HG03442 (cell line): ENCODE data around the gene ZNF629.

Source experiments
- ATAC-seq: cut with Tn5 transposase; IDR thresholded peaks from one replicate; pipeline ENCODE4 v1.9.1; 2021; ENCODE audit warnings: mild to moderate bottlenecking, moderate library complexity; ENCODE audit not compliant: unreplicated experiment

Gene ZNF629

DNA sequence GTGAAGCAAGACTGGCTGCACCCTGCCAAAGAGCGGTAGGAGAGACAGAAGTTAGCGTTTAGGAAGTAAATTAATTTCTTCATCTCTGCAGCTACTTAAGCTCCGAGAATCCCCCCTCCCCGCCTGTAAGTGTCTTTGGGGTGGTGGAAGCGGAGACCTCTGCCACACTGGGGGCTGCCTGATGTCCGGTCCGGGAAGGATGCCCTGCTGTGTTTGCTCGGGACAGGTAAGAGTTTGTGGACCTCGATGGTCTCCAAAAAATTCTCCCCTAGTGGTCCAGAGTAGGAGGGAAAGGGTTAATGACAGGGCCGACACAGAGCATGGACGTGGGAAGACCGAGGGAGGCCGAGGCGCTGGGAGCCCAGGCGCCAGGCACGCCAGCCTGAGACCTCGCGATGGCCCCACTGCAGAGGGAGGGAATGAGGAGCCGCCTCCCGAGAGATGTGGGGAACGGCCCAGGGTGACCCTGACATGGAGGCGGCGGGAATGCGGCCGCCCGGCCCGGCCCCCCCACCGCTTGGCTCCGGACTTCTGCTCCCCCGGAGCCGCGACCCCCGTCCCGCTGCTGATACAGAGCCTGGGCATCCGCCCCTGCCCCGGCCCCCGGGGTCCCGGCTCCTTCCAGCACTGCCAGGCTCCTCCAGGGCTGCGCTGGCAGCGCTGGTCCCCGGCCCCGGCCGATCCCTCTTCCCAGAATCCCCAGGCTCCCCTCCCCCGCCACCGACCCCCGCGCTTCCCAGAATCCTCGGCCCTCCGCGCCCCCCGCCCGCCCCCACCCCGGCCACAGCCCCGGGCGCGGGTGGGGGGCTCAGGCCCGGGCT lies 680 bp downstream of the ZNF629 start:
- ATAC-seq: no peak

DNA sequence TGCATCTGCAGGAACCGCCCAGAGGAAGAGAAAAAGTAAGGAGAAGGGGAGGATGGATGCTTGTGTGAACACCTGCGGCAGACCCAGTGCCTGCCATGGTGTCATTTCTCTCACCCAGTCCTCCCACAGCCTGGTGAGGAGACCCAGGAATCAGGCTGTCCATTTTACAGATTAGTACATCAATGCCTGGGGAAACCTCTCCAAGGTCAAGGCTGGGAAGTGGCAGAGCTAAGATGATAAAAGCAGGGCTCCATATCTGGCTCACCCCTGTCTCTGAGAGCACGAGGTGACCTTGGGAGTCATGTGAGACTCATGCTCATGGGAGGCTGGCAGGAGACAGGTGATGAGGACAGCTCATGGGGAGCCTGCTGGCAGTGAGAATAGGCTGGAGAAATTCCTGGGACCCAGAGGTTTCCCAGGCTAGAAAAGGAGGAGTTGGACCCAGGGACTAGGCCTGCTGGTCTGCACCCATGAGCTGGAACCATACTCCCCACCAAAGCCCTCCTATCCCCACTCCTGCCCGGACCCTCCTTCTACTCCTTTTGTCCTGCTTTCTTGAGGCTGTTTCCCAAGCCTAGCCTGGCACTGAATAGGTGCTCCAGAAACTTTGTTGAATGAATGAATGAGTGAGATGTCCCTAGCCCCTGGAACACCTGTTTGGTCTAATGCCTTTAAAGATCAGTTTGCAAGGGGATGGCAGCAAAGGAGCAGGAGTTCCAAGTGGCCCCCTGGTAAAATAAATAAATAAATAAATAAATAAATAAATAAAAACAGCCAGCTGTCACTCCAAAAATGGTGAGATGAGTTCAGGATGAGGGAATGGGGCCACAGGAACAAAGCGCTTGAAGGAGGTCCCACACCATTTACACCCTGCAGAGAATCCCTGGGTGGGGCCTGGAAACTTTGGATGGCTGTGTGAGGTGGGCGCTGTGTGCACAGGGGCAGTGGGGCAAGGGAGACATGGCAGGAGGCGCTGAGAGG lies 1.6 kb downstream of the ZNF629 start:
- no peak for ATAC-seq

DNA sequence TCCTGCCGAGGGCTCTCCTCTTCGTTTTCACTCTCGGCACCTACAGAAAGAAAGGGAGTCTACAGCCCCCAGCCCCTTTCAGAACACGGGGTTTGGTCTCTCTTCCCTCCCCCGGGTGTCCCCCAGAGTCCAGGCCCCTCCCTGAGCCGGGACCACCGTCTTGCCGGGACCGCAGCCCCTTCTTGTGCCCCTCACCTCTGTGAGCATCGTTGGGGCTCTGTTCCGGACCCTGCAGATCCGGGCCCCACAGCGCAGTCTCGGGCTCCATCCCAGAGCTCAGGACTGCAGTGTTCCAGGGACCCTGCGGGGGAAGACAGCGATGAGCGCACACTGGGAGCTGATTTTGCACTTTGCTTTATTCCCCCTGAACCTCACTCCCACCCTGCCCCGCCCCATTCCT lies 2.8 kb downstream of the ZNF629 start:
- no peak for ATAC-seq

DNA sequence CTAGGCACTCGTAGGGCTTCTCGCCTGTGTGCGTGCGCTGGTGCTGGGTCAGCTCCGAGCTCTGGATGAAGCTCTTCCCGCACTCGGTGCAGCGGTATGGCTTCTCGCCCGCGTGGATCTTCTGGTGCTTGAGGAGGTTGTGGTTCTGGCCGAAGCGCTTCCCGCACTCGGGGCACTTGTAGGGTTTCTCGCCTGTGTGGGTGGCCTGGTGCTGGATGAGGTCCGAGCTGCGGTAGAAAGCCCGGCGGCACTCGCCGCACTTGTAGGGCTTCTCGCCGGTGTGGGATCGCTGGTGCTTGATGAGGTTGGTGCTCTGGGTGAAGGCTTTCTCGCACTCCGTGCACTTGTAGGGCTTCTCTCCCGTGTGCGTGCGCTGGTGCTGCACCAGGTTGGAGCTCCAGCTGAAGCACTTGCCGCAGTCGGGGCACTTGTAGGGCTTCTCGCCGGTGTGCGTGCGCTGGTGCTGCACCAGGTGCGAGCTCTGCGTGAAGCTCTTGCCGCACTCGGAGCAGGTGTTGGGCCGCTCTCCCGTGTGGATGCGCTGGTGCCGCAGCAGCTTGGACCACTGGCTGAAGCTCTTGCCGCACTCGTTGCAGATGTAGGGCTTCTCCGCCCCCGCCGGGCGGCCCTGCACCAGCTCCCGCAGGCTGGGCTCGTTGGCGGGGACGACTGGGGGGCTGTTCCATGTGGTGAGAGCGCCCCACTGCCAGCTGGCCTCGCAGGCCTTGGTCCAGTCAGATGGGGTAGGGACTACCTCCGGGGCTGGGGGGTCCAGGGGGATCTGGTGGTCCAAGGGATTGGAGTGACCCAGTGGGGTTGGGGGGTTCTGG lies 3.5 kb downstream of the ZNF629 start:
- no peak for ATAC-seq

DNA sequence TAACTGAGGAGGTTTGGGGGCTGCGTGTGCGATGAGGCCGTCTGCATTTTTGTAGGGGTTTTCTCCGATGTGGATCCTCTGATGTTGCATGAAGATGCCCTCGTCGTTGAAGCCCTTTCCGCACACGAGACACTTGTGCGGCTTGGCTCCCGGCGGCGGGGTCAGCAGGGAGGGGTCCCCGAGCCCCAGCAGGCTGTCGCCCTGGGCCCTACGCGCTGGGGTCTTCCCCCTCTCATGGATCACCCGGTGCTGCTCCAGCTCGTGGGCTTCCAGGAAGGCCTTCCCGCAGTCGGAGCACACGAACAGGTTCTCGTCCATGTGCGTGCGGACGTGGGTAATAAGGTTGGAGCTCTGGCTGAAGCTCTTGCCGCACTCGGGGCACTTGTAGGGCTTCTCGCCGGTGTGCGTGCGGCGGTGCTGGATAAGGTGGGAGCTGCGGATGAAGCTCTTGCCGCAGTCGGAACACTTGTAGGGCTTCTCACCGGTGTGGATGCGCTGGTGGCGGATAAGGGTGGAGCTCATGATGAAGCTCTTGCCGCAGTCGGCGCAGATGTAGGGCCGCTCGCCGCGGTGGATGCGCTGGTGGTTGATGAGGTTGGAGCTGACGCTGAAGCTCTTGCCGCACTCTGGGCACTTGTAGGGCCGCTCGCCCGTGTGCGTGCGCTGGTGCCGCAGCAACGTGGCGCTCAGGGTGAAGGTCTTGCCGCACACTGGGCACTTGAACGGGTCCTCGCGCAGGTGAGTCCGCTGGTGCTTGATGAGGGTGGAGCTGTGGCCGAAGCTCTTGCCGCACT lies 4.3 kb downstream of the ZNF629 start:
- ATAC-seq: no peak

GRCh38 chr16:30780549-30780948 lies 6.5 kb downstream of the ZNF629 start:
- no peak for ATAC-seq

DNA sequence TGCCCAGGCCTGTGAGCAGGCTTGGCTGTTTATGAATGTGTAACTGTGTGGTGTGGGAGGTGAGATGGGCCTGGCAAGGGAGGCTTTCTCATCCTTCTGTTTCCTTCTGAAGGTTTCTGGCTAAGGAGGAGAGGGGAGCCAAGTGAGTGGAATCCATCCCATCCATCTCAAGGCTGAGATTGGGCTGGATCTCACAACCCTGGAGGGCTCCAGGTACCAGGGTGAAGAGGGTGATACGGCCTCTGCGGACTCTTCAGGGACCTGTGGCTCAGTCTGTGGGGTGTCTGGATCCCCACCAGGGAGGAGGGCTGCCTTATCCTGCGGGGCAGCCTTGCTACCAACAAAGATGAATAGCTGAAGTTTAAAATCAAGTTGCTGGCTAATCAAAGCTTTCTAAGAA lies 7.0 kb downstream of the ZNF629 start:
- ATAC-seq: no peak

DNA sequence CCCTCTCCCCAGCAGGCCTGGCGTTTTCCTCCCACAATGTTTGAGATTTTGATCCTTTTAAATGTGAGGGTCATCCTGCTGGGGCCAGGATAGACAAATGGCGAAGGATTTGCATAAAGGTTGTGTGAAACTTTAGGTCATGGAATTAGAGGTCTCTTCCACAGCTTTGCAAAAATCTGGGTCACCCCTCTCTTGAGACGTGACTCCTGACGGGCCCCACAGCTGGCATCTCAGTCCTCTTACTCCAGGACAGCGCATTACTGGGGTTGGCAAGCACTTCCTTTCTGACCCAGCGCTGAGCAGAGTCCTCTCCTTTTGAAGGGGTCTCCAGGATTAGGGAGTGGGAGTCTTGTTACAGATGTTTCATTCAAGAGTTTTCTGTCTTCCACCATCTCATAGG lies 7.4 kb downstream of the ZNF629 start:
- ATAC-seq: no peak

GRCh38 chr16:30778549-30779244 lies 8.3 kb downstream of the ZNF629 start:
- no peak for ATAC-seq

- ATAC-seq: no peak
Measured at GRCh38 chr16:30777591-30778297, 9.3 kb downstream of the ZNF629 start.

DNA sequence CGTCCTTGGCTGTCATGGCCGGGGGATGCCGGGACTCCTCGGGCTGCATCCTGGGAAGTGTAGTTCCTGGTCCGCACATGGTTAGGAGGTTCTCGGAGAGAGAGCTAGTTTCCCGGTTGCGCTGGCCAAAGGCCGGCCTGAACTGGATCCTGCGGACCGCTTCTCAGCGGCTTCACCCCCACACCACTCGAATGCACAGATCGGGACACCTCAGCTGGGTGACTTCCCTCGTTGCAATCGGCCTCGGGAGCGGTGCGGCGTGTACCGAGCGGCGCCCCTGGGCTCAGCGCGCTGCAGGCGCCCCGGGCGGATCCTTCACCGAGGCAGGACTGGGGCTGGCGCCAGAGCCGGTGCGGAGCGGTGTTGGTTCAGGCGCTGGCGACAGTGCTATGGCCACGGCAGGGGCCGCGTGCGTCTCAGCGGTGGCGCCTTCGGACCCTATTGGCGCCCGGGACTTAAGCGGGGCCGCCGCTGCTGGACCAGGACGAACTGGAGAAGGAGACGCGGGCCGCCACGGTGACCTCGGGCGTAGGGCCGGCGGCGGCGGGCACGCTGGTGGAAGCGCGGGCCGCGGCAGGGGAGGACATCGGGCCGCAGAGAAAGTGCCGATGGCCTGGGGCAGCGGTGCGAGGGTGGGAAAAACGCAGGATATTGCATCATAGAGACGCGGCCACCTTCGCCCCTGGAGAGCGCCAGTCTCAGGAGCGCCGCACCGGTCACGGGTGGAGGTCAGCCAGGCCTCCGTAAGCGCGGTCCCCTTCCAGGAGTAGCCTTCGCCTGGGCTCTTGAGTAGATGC lies 11.4 kb downstream of the ZNF629 start:
- no peak for ATAC-seq

DNA sequence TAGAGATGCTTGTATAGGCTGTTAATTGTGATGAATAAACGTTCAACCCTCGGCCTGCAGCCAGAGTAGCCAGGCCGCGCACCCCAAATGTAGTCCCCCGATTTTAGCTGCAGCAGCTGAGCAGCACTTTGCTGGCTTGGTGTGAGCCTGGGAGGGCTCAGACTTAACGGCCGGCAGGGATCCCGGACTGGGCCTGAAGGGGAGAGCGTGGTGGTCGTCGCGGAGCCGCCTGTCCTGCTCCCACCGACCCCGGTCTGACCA lies 11.9 kb downstream of the ZNF629 start:
- no peak for ATAC-seq

GRCh38 chr16:30774367-30775130 lies 12.5 kb downstream of the ZNF629 start:
- no peak for ATAC-seq

DNA sequence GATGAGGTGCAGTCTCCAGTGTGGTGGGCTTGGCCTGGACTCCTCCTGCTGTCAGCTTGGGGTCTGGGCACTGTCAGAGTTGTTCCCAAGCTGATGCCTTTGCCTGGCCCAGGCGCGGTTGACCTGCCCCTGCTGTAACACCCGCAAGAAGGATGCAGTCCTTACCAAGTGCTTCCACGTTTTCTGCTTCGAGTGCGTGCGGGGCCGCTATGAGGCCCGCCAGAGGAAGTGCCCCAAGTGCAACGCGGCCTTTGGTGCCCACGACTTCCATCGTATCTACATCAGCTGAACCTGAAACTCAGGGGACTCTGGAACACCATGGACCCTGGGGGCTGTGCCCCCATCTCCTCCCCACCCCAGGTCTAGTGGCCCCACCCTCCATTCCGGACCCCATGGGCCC lies 13.2 kb downstream of the ZNF629 start:
- ATAC-seq: no peak

DNA sequence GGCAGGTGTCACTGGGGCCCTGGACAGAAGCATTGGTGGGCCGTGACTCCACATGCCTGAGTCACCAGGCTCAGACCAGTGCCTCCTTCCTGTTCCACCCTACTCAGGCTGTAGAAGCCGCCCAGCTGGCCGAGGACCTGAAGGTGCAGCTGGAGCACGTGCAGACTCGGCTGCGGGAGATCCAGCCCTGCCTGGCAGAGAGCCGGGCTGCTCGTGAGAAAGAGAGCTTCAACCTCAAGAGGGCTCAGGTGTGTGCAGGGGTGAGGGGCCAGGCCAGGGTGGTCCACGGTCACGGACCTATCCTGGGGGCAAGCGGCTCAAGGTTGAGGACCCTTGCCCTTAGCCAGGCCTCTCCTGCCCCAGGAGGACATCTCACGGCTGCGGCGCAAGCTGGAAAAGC lies 15.3 kb downstream of the ZNF629 start:
- no peak for ATAC-seq

DNA sequence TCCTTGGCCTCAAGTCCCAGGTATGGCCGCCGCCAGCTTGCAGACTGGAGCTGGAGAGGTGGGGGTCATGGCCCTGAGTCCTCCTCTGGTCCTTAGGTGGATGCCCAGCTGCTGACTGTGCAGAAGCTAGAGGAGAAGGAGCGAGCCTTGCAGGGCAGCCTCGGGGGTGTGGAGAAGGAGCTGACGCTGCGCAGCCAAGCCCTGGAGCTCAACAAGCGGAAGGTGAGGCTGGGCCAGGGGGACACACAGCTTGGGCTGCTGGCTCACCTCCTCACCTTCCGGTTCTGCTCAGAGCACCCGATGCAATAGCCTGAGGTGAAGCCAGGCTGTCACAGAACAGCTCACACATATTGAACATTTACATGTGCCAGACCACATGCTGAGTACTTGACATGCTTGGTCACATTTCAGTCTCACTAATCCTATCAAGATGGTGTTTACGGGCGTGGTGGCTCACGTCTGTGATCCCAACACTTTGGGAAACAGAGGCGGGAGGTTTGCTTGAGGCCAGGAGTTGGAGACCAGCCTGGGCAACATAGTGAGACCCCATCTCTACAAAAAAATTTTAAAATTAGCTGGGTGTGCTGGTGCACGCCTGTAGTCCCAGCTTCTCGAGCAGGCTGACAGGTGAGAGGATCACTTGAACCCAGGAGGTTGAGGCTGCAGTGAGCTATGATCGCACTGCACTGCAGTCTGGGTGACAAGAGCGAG lies 17.5 kb downstream of the ZNF629 start:
- ATAC-seq: no peak

GRCh38 chr16:30768583-30769181 lies 18.3 kb downstream of the ZNF629 start:
- no peak for ATAC-seq
